Measurements from ENCODE around the gene ADAM23. TPM values are rescaled to one million over a fixed set of nuclear protein-coding genes. Genes with fewer than 3 reads are reported as not detected.

ADAM23 gene
- total RNA-seq, 6 donors from 2014 or later: 0.15 to 3.5 (median 0.89) TPM; not detected in 1

- H3K36me3 ChIP-seq: no peaks in the 10 kb centered on the region
- H3K4me1 ChIP-seq: no peaks in the 10 kb centered on the region
- ATAC-seq (ENCODE audit: low FRiP score in 2 of 2): no peak
- TF ChIP-seq EP300 (IDR thresholded peaks at IDR 0.05) (no peak), POLR2A (IDR thresholded peaks at IDR 0.05) (no peak), POLR2AphosphoS5 (IDR thresholded peaks at IDR 0.05) (no peak)
- H3K9me3 ChIP-seq: no peaks in the 10 kb centered on the region
- 92 to 93% methylated on average over 3 of the region's 3 CpGs for WGBS, 2 donors
- no peak for DNase-seq
- no peaks in the 10 kb centered on the region for H3K27me3 ChIP-seq
- H3K4me3 ChIP-seq: no peak overlapping the region
- no peak overlapping the region for H3K27ac ChIP-seq
Observed at GRCh38 chr2:206597717-206598218, 154.4 kb downstream of the ADAM23 start.

GRCh38 chr2:206603243-206603642, 159.9 kb downstream of the ADAM23 start:
- Histone ChIP-seq H3K9me3 (no peaks in the 10 kb centered on the region), H3K4me1 (no peaks in the 10 kb centered on the region), H3K27ac (no peak overlapping the region), H3K4me3 (no peak overlapping the region), H3K36me3 (no peaks in the 10 kb centered on the region), H3K27me3 (no peaks in the 10 kb centered on the region)
- DNase-seq (no peak), ATAC-seq (ENCODE audit: low FRiP score in 2 of 2) (no peak)
- 86% methylated on average over 3 of the region's 3 CpGs for WGBS, 2 donors
- TF ChIP-seq EP300 (IDR thresholded peaks at IDR 0.05) (no peak), POLR2AphosphoS5 (IDR thresholded peaks at IDR 0.05) (no peak), POLR2A (IDR thresholded peaks at IDR 0.05) (no peak)
- TF ChIP-seq, protein P1, sequence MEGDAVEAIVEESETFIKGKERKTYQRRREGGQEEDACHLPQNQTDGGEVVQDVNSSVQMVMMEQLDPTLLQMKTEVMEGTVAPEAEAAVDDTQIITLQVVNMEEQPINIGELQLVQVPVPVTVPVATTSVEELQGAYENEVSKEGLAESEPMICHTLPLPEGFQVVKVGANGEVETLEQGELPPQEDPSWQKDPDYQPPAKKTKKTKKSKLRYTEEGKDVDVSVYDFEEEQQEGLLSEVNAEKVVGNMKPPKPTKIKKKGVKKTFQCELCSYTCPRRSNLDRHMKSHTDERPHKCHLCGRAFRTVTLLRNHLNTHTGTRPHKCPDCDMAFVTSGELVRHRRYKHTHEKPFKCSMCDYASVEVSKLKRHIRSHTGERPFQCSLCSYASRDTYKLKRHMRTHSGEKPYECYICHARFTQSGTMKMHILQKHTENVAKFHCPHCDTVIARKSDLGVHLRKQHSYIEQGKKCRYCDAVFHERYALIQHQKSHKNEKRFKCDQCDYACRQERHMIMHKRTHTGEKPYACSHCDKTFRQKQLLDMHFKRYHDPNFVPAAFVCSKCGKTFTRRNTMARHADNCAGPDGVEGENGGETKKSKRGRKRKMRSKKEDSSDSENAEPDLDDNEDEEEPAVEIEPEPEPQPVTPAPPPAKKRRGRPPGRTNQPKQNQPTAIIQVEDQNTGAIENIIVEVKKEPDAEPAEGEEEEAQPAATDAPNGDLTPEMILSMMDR (IDR thresholded peaks at IDR 0.05): no peak

DNA sequence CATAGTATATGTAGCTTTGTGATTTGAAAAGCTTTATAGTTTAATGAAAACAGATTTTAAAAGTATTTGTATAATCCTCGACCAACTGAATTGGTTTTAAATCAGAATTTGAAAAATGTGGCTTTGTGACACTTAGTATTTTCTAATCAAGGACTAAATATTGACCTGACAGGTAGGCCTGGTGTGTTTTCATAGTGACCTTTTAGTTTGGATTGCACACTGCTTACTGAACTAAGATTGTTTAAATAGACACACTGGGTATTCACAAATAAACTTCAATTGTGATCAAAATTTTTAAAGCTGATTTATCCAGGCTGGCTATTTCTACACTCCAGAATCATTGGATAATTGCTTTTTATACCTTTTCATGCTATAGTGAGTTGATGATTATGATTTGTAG, 167.1 kb downstream of the ADAM23 start:
- H3K27me3 ChIP-seq: no peaks in the 10 kb centered on the region
- ATAC-seq (ENCODE audit: low FRiP score in 2 of 2) (no peak), DNase-seq (no peak)
- H3K36me3 ChIP-seq: no peaks in the 10 kb centered on the region
- 63 to 68% methylated on average over 1 of the region's 1 CpG for WGBS, 2 donors
- no peak overlapping the region for H3K4me3 ChIP-seq
- H3K4me1 ChIP-seq: no peaks in the 10 kb centered on the region
- H3K9me3 ChIP-seq: no peaks in the 10 kb centered on the region
- TF ChIP-seq EP300 (IDR thresholded peaks at IDR 0.05) (no peak), POLR2A (IDR thresholded peaks at IDR 0.05) (no peak)
- TF ChIP-seq, protein P1 (IDR thresholded peaks at IDR 0.05): no peak
- H3K27ac ChIP-seq: no peak overlapping the region

- DNase-seq (no peak), ATAC-seq (ENCODE audit: low FRiP score in 2 of 2) (no peak)
- Histone ChIP-seq H3K27ac (no peak overlapping the region), H3K27me3 (no peaks in the 10 kb centered on the region), H3K4me3 (no peak overlapping the region), H3K9me3 (no peaks in the 10 kb centered on the region), H3K4me1 (no peaks in the 10 kb centered on the region), H3K36me3 (no peaks in the 10 kb centered on the region)
- 93 to 95% methylated on average over 6 of the region's 6 CpGs for WGBS, 2 donors
- TF ChIP-seq POLR2AphosphoS5 (IDR thresholded peaks at IDR 0.05) (no peak), POLR2A (IDR thresholded peaks at IDR 0.05) (no peak), EP300 (IDR thresholded peaks at IDR 0.05) (no peak)
- TF ChIP-seq, protein P1 (IDR thresholded peaks at IDR 0.05): no peak
Observed at GRCh38 chr2:206611191-206611590, 167.9 kb downstream of the ADAM23 start.

DNA sequence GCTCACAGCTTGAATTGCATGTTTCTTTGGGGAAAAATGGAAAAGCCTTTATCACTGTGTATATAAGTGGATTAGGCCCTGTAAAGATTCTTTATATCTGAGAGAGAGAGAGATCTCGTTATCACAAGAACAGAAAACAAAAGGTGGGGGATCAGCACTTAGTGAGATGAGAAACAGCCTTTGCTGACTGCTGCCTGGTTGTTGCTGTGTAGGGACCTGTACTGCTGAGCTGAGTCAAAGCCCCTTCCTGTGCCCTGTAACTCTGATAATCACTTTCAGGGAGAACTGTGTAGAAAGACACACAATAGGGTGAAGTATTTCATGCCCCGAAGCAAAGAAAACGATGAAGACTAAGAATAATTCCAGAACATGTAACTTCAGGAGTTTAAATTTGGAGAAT, 168.4 kb downstream of the ADAM23 start:
- H3K36me3 ChIP-seq: no peaks in the 10 kb centered on the region
- H3K4me1 ChIP-seq: no peaks in the 10 kb centered on the region
- no peak for DNase-seq
- H3K4me3 ChIP-seq: no peak overlapping the region
- WGBS, 2 donors: 53 to 79% methylated on average over 3 of the region's 3 CpGs
- ATAC-seq (ENCODE audit: low FRiP score in 2 of 2): no peak
- no peak overlapping the region for H3K27ac ChIP-seq
- TF ChIP-seq POLR2AphosphoS5 (IDR thresholded peaks at IDR 0.05) (no peak), EP300 (IDR thresholded peaks at IDR 0.05) (no peak), POLR2A (IDR thresholded peaks at IDR 0.05) (no peak)
- TF ChIP-seq, protein P1 (IDR thresholded peaks at IDR 0.05): no peak
- no peaks in the 10 kb centered on the region for H3K27me3 ChIP-seq
- no peaks in the 10 kb centered on the region for H3K9me3 ChIP-seq

All from upper lobe of left lung (tissue), 6 donors.